Muscle of leg (tissue), 11 donors: ENCODE measurements around the gene HCRTR1. TPM values are rescaled to one million over a fixed set of nuclear protein-coding genes. Genes with fewer than 3 reads are reported as not detected.

ENCODE experiments used
- DNase-seq: peaks from one replicate; pipeline ENCODE4 v3.0.0; 2013
- H3K27ac ChIP-seq: one replicate; pipeline ENCODE4 v1.5.1; 2013; ENCODE audit warnings: mild to moderate bottlenecking, low read length, control low read depth
- H3K27me3 ChIP-seq: one replicate; pipeline ENCODE4 v1.6.1; 2013; ENCODE audit warnings: low read length; ENCODE audit not compliant: control insufficient read depth, insufficient read depth
- H3K36me3 ChIP-seq: one replicate; pipeline ENCODE4 v1.6.1; 2013; ENCODE audit warnings: low read length; ENCODE audit not compliant: control insufficient read depth, insufficient read depth
- H3K4me1 ChIP-seq: one replicate; pipeline ENCODE4 v1.6.1; 2013; ENCODE audit warnings: low read length; ENCODE audit not compliant: control insufficient read depth, insufficient read depth
- H3K4me3 ChIP-seq: one replicate; pipeline ENCODE4 v1.5.1; 2013; ENCODE audit warnings: low read length, control low read depth
- H3K9me3 ChIP-seq: replicated peaks from 2 replicates; pipeline ENCODE4 v1.6.1; 2013; ENCODE audit warnings: low read depth, low read length; ENCODE audit not compliant: control insufficient read depth
- WGBS: methylation state at CpG from one replicate; pipeline ENCODE4 v1.1.5; 2013; ENCODE audit warnings: missing lambda C conversion rate; ENCODE audit not compliant: insufficient coverage; 5-methylcytosine and 5-hydroxymethylcytosine counted together
- polyA plus RNA-seq, 8 donors: library from polyadenylated mRNA; unstranded; fragments of 120-200 nt; gene quantifications; one replicate each; pipeline versions ENCODE4 v1.2.1 to v1.2.3, GENCODE V29; 2013; ENCODE audit warnings: inconsistent platforms in 1 of 8, low replicate concordance in 1 of 8; ENCODE audit not compliant: insufficient read length in 8 of 8, insufficient read depth in 1 of 8
- total RNA-seq: library from RNA; stranded (reverse); fragments of 120-200 nt; gene quantifications from one replicate; pipeline ENCODE4 v1.2.4, GENCODE V29; 2013

The HCRTR1 gene
- total and polyA plus RNA-seq, 9 donors = 0.04 to 0.37 (median 0.16) TPM

- Histone ChIP-seq H3K36me3 (peaks cover 64% of the 10 kb centered on the region), H3K27ac (peak overlapping the region; percentile 65), H3K4me3 (no peak overlapping the region), H3K4me1 (peaks cover 26% of the 10 kb centered on the region), H3K27me3 (no peaks in the 10 kb centered on the region), H3K9me3 (no peaks in the 10 kb centered on the region)
- peak; percentile 36 for DNase-seq
- WGBS = 41% methylated on average over 20 of the region's 23 CpGs
Measured at GRCh38 chr1:31626223-31627207, 9.0 kb downstream of the HCRTR1 start.

DNA sequence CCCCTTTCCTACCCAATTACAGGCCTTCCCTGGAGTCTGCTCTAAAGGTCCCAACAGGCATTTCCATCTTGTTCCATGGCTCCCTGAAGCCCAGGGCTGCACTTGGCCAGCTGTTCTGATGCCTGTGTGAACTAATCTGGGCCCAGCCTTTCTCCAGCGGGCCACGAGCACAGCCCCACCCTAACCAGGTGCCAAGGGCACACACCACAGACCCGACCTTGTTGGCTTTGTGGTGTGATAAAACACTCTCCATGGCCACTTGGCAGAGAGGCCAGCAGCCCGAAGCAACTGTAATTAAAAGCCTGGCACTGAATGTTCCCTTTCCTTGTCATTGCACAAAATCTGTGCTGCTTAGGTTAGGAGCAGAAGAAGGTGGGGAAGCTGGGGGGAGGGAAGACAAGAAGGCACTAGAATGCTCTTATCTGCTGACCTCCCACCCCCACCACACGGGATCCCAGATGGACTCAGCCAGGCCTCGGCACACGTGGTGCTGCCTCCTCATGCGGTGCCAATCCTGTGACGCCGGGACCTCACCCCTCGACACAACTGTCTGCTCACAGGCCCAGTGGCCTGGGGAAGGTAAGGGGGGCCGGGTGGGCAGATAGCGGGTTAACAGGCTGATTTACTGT, 9.9 kb downstream of the HCRTR1 start:
- H3K4me3 ChIP-seq = no peak overlapping the region
- no peaks in the 10 kb centered on the region for H3K27me3 ChIP-seq
- DNase-seq = no peak
- no peaks in the 10 kb centered on the region for H3K9me3 ChIP-seq
- peak overlapping the region; percentile 65 for H3K27ac ChIP-seq
- H3K4me1 ChIP-seq = peaks cover 29% of the 10 kb centered on the region
- H3K36me3 ChIP-seq = peaks cover 73% of the 10 kb centered on the region
- 87% methylated on average over 6 of the region's 13 CpGs for WGBS

DNA sequence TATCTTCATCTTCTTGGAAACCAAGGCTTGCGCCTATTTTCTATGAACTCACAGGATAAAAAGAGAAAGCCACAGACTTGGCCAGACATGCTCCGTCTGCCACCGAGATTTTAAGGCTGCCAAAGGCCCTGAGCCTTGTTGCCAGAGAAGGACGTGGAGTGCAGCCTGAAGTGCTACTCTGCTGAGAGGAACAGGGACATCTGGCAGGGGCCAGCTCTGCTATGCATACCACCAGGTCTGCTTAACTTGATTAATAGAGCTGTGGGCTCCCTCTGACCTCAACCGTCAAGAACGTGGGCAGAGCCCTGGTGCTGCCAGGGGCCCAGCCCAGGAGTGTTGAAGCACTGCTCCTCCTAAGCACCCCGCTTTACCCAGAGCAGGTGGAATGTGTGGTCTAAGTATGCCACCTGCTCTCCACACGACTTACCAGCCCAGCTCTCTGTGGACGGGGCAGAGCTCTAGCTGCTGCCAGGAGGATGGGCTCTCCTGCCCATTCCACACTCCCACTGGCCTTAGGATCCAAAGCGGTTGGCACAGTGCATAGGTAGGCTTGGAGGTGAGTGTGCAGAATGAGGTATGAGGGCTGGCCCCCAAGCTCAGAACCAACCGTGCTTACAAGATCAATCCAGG, 10.6 kb downstream of the HCRTR1 start:
- Histone ChIP-seq H3K27ac (peak overlapping the region; percentile 65), H3K27me3 (no peaks in the 10 kb centered on the region), H3K4me3 (no peak overlapping the region), H3K36me3 (peaks cover 79% of the 10 kb centered on the region), H3K9me3 (no peaks in the 10 kb centered on the region), H3K4me1 (peaks cover 29% of the 10 kb centered on the region)
- DNase-seq = peak; percentile 67
- WGBS = 69% methylated on average over 4 of the region's 11 CpGs

DNA sequence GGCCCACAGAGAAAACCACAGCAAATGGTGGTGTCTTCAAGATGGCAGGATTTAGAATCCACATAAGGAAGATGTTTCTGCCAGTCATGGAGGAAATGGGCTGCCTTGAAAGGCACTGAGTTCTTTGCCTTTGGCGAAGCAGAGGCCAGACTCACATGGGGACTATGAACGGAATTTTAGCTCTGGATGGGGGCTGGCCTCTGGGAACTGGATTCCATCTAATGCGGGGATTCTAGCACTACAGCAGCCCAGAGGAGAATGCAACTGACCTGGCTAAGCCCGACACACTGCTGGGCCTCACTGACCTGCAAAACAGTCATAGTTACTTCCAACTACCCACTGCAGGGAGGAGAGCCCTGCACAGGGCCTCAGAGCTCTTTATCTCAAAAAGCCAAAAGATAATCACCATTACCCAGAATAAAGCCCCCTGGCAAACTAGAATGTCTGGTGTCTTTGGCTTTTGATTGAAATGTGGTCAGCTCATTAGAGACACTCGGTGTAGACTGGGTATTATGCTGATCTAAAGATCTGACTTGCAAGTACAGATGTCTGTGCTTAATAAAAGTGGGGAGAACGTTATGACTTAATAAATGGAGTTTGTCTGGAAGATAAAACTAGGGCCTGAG, 11.6 kb downstream of the HCRTR1 start:
- no peak for DNase-seq
- Histone ChIP-seq H3K4me3 (no peak overlapping the region), H3K9me3 (no peaks in the 10 kb centered on the region), H3K27ac (no peak overlapping the region), H3K27me3 (no peaks in the 10 kb centered on the region), H3K36me3 (peaks cover 84% of the 10 kb centered on the region), H3K4me1 (peaks cover 29% of the 10 kb centered on the region)
- WGBS = 77% methylated on average over 4 of the region's 6 CpGs

DNA sequence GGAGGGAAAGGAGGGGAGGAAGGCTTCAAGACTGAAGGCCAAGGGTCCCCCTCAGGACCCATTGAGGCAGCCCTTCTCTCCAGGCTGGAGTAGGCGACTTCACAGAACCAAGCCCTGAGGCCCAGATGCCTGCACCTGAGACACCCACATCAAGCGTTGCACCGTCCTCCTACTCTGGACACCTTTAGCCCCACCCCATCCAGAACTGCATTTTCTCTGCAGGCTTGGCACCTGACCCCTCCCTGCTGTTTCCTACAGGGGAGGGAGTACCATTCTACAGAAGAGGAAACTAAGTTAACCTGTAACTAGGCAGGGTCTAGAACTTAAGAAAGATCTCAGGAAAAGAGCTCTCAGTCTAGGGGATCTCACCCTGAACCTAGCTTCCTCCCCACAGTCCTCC, 15.2 kb downstream of the HCRTR1 start:
- DNase-seq = no peak
- Histone ChIP-seq H3K4me1 (peaks cover 17% of the 10 kb centered on the region), H3K4me3 (no peak overlapping the region), H3K9me3 (no peaks in the 10 kb centered on the region), H3K36me3 (peaks cover 73% of the 10 kb centered on the region), H3K27me3 (no peaks in the 10 kb centered on the region), H3K27ac (no peak overlapping the region)
- WGBS = 100% methylated on average over 1 of the region's 3 CpGs

DNA sequence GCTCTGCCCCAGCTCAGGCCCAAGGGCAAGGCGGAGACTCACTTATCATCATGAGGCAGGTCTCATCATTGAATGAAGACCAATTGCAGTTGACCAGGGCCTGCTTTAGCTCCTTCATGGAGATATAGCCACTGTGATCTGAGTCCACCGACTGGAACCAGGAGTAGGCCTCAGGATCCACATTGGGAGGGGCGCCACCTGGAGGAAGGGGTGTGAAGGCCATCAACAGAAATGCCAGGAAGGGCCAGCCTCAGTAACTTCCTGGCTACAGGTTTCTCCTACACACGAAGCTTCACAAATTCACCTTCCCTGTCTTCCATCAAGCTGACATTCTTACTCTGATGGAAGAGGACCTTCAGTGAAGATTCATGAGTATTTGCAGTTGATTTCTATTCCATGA, 15.6 kb downstream of the HCRTR1 start:
- peaks cover 68% of the 10 kb centered on the region for H3K36me3 ChIP-seq
- DNase-seq = no peak
- 75% methylated on average over 2 of the region's 4 CpGs for WGBS
- no peaks in the 10 kb centered on the region for H3K9me3 ChIP-seq
- H3K4me1 ChIP-seq = peaks cover 14% of the 10 kb centered on the region
- no peak overlapping the region for H3K27ac ChIP-seq
- no peak overlapping the region for H3K4me3 ChIP-seq
- no peaks in the 10 kb centered on the region for H3K27me3 ChIP-seq

DNA sequence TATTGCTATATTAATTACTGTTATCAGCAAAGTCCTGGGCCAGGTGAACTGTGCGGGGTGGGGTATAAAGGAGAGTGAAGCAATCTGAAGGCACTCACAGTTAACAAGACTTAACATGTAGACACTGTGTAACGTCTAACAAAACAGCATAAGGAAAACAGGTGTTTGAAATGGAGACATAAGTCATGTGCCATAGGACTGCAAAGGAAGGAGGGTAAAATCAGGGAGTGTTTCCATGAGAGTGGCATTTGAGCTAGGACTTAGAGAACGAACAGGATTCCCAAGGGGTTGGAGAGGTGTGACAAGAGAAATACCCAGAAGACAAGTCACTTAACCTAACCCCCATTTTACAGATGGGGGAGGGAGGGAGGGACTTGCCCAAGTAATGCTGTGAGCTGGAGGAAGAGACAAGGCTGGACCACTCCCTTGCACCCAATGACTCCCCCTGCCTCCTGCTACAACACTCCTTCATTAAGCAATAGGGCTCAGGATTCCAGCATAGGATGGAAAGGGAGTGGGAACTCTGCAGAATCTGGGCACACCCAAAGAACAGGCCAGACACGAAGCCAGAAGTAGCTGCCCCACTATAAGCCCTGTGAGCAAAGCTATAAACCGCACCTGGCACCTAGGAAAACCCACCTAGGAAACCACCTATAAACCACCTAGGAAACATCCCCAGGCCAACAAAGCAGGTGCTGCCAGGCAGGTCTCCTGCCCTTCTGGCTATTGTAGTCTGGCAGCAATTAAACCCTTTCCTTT, 20.6 kb downstream of the HCRTR1 start:
- H3K9me3 ChIP-seq = no peaks in the 10 kb centered on the region
- H3K36me3 ChIP-seq = peaks cover 23% of the 10 kb centered on the region
- DNase-seq = no peak
- no peak overlapping the region for H3K27ac ChIP-seq
- H3K4me3 ChIP-seq = no peak overlapping the region
- no peaks in the 10 kb centered on the region for H3K27me3 ChIP-seq
- peaks cover 8% of the 10 kb centered on the region for H3K4me1 ChIP-seq
- 44% methylated on average over 3 of the region's 5 CpGs for WGBS

GRCh38 chr1:31639543-31639942, 22.1 kb downstream of the HCRTR1 start:
- DNase-seq = no peak
- Histone ChIP-seq H3K4me3 (no peak overlapping the region), H3K4me1 (peaks cover 16% of the 10 kb centered on the region), H3K27ac (no peak overlapping the region), H3K27me3 (no peaks in the 10 kb centered on the region), H3K36me3 (peaks cover 16% of the 10 kb centered on the region), H3K9me3 (no peaks in the 10 kb centered on the region)
- 50% methylated on average over 5 of the region's 5 CpGs for WGBS

- Histone ChIP-seq H3K27me3 (no peaks in the 10 kb centered on the region), H3K27ac (no peak overlapping the region), H3K4me3 (no peak overlapping the region), H3K4me1 (peaks cover 16% of the 10 kb centered on the region), H3K36me3 (peaks cover 9% of the 10 kb centered on the region), H3K9me3 (no peaks in the 10 kb centered on the region)
- DNase-seq = no peak
Measured at GRCh38 chr1:31640179-31640578, 22.7 kb downstream of the HCRTR1 start.
